CD4-positive, alpha-beta T cell treated with Interferon gamma for 1 hour (primary cell): ENCODE data around the gene OMD.
"Not testable (repeated sequence)": the region's sequence is repeated elsewhere in the genome, so short reads cannot be mapped to it uniquely, and the experiment has no call there.

Experiments used
- DNase-seq: peaks from one replicate; pipeline ENCODE4 v3.0.0-alpha.2; 2020

The OMD gene

GRCh38 chr9:92424340-92424739 lies at the start of gene OMD:
OMD (minus strand) TSS chr9:92424471; CDS start chr9:92417558, 6,913 bp downstream.
- no peak for DNase-seq

- DNase-seq: no peak
Measured at GRCh38 chr9:92468206-92468605, 43.9 kb upstream of the OMD start.

- no peak for DNase-seq
Measured at GRCh38 chr9:92467511-92467910, 43.2 kb upstream of the OMD start.

GRCh38 chr9:92467041-92467440 lies 42.8 kb upstream of the OMD start:
- DNase-seq: no peak

GRCh38 chr9:92463984-92464383 lies 39.7 kb upstream of the OMD start:
- no peak for DNase-seq

GRCh38 chr9:92463387-92463786 lies 39.1 kb upstream of the OMD start:
- no peak for DNase-seq

GRCh38 chr9:92457576-92457975 lies 33.3 kb upstream of the OMD start:
- DNase-seq: no peak

- no peak for DNase-seq
Measured at GRCh38 chr9:92455217-92455616, 30.9 kb upstream of the OMD start.

GRCh38 chr9:92446536-92446935 lies 22.3 kb upstream of the OMD start:
- no peak for DNase-seq

- no peak for DNase-seq
Measured at GRCh38 chr9:92444841-92445240, 20.6 kb upstream of the OMD start.

- no peak for DNase-seq
Measured at GRCh38 chr9:92440751-92441046, 16.4 kb upstream of the OMD start.

- no peak for DNase-seq
Measured at GRCh38 chr9:92439921-92440750, 15.9 kb upstream of the OMD start.

GRCh38 chr9:92438900-92439526 lies 14.7 kb upstream of the OMD start:
- no peak for DNase-seq

GRCh38 chr9:92435263-92435662 lies 11.0 kb upstream of the OMD start:
- no peak for DNase-seq

- DNase-seq: no peak
Measured at GRCh38 chr9:92432972-92433548, 8.8 kb upstream of the OMD start.

GRCh38 chr9:92432350-92432749 lies 8.1 kb upstream of the OMD start:
- no peak for DNase-seq

GRCh38 chr9:92429836-92430235 lies 5.6 kb upstream of the OMD start:
- DNase-seq: no peak

- no peak for DNase-seq
Measured at GRCh38 chr9:92426501-92427145, 2.4 kb upstream of the OMD start.

GRCh38 chr9:92425474-92425873 lies 1.2 kb upstream of the OMD start:
- DNase-seq: no peak

- DNase-seq: no peak
Measured at GRCh38 chr9:92423612-92424011, 659 bp downstream of the OMD start.

- DNase-seq: no peak
Measured at GRCh38 chr9:92422611-92423338, 1.5 kb downstream of the OMD start.

- no peak for DNase-seq
Measured at GRCh38 chr9:92414566-92414965, 9.7 kb downstream of the OMD start.

GRCh38 chr9:92411157-92411556 lies 13.1 kb downstream of the OMD start:
- DNase-seq: not testable (repeated sequence)
